HG03097 (cell line): ENCODE measurements around the gene TAP2.

Source experiments
- ATAC-seq: cut with Tn5 transposase; IDR thresholded peaks from one replicate; pipeline ENCODE4 v1.9.1; 2021; ENCODE audit not compliant: unreplicated experiment, low FRiP score

Gene TAP2

GRCh38 chr6:32796848-32797776 is 41.4 kb downstream of the TAP2 start:
- no peak for ATAC-seq

- ATAC-seq: no peak
Measured at GRCh38 chr6:32794510-32794909, 44.0 kb downstream of the TAP2 start.

GRCh38 chr6:32792901-32793435 is 45.6 kb downstream of the TAP2 start:
- no peak for ATAC-seq

GRCh38 chr6:32790306-32790705 is 48.2 kb downstream of the TAP2 start:
- no peak for ATAC-seq
